ENCODE data around the gene LOC101059915.

Gene LOC101059915

DNA sequence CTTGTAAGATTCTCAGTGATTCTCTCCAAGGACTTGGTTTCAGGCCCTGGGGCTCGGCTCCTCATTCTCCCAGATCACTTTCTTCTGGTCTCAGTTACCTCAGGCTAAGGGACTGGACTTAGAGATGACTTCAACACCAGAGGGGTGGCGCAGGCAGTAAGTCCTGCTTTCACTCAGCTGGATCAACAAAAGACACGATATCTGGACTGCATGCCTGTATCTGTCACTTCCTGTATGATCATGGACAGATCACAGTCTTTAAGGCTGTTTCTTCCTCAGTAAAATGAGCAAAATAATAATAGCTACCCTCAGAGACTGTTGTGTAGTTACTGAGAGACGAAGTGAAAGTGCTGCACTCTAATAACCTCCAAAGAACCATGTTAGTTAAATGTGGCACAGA is 29.5 kb upstream of the LOC101059915 start:
- H3K4me3 ChIP-seq (replicated peaks in 1 of 3; ENCODE audit: low read depth in 2 of 3, low read length in 3 of 3) = no peak overlapping the region
- H2AFZ ChIP-seq (ENCODE audit: insufficient read depth, low read depth, low read length, poor library complexity, severe bottlenecking) = no peak overlapping the region
- H3K9me3 ChIP-seq (replicated peaks in 1 of 2; ENCODE audit: control insufficient read depth in 1 of 2, insufficient read depth in 1 of 2, low read length in 2 of 2) = no peaks in the 10 kb centered on the region
- no peak overlapping the region for H3K4me2 ChIP-seq (replicated peaks; ENCODE audit: extremely low read depth, low read length, poor library complexity, severe bottlenecking)
- H4K20me1 ChIP-seq (ENCODE audit: insufficient read depth, low read length) = no peaks in the 10 kb centered on the region
- no peaks in the 10 kb centered on the region for H3K4me1 ChIP-seq (ENCODE audit: control insufficient read depth in 1 of 2, insufficient read depth in 2 of 2, low read length in 2 of 2)
- H3K36me3 Mint-ChIP-seq = no peaks in the 10 kb centered on the region
- 100% methylated on average over 1 of the region's 4 CpGs for WGBS (ENCODE audit: insufficient coverage)
- no peak for DNase-seq
- peaks cover 0 to 5% (median 0%) of the 10 kb centered on the region in 7 donors for H3K9me3 Mint-ChIP-seq
- H3K79me2 ChIP-seq (ENCODE audit: insufficient read depth, low read length) = no peaks in the 10 kb centered on the region
- intact Hi-C loops (cut with micrococcal nuclease) = no loop called here
- no peak overlapping the region for H3K9ac ChIP-seq (ENCODE audit: insufficient read depth, low read length, poor library complexity, severe bottlenecking)
- no peaks in the 10 kb centered on the region for H3K27me3 ChIP-seq (ENCODE audit: control insufficient read depth in 2 of 2, insufficient read depth in 2 of 2, low read length in 2 of 2)
- TF ChIP-seq, protein P1, sequence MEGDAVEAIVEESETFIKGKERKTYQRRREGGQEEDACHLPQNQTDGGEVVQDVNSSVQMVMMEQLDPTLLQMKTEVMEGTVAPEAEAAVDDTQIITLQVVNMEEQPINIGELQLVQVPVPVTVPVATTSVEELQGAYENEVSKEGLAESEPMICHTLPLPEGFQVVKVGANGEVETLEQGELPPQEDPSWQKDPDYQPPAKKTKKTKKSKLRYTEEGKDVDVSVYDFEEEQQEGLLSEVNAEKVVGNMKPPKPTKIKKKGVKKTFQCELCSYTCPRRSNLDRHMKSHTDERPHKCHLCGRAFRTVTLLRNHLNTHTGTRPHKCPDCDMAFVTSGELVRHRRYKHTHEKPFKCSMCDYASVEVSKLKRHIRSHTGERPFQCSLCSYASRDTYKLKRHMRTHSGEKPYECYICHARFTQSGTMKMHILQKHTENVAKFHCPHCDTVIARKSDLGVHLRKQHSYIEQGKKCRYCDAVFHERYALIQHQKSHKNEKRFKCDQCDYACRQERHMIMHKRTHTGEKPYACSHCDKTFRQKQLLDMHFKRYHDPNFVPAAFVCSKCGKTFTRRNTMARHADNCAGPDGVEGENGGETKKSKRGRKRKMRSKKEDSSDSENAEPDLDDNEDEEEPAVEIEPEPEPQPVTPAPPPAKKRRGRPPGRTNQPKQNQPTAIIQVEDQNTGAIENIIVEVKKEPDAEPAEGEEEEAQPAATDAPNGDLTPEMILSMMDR (IDR thresholded peaks at IDR 0.05) = no peak
- H3K27ac ChIP-seq (ENCODE audit: low read depth in 1 of 2, low read length in 2 of 2) = no peak overlapping the region
- no peak overlapping the region for H3K4me3 Mint-ChIP-seq
- H3K27ac Mint-ChIP-seq = no peak overlapping the region
- peaks cover 0 to 2% (median 0%) of the 10 kb centered on the region in 3 donors for H3K27me3 Mint-ChIP-seq (ENCODE audit: low read depth in 3 of 3)
- H3K4me1 Mint-ChIP-seq = no peaks in the 10 kb centered on the region
- H3K36me3 ChIP-seq (replicated peaks in 1 of 2; ENCODE audit: control insufficient read depth in 1 of 2, insufficient read depth in 2 of 2, low read length in 2 of 2) = no peaks in the 10 kb centered on the region

DNA sequence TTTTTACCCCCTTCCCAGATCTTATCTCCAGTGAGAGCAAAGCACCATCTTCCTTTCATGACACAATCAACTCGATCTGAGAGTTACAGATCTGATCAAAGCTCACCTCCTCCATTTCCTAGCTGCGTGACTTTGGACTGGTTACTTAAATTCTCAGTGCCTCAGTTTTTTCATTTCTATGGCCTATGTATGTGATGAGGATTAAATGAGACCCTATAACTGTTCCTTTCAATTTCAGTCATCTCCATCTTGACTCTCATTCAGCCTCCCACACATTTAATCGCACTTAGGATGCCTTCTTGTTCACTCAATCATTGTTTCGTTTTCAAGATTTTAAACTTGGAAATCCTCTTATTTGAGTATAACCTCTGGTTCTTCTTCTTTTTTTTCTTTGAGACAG is 28.9 kb upstream of the LOC101059915 start:
- Mint-ChIP-seq H3K4me3 (no peak overlapping the region), H3K36me3 (no peaks in the 10 kb centered on the region), H3K4me1 (no peaks in the 10 kb centered on the region), H3K27ac (no peak overlapping the region), H3K27me3 (ENCODE audit: low read depth in 3 of 3) (peaks cover 0 to 3% (median 0%) of the 10 kb centered on the region in 3 donors), H3K9me3 (peaks cover 0 to 3% (median 0%) of the 10 kb centered on the region in 7 donors)
- H3K4me3 ChIP-seq (replicated peaks in 1 of 3; ENCODE audit: low read depth in 2 of 3, low read length in 3 of 3) = no peak overlapping the region
- H2AFZ ChIP-seq (ENCODE audit: insufficient read depth, low read depth, low read length, poor library complexity, severe bottlenecking) = no peak overlapping the region
- no peaks in the 10 kb centered on the region for H4K20me1 ChIP-seq (ENCODE audit: insufficient read depth, low read length)
- intact Hi-C loops (cut with micrococcal nuclease) = no loop called here
- no CpG with 5 or more reads among the region's 4 CpGs for WGBS (ENCODE audit: insufficient coverage)
- H3K27ac ChIP-seq (ENCODE audit: low read depth in 1 of 2, low read length in 2 of 2) = no peak overlapping the region
- no peaks in the 10 kb centered on the region for H3K79me2 ChIP-seq (ENCODE audit: insufficient read depth, low read length)
- no peaks in the 10 kb centered on the region for H3K27me3 ChIP-seq (ENCODE audit: control insufficient read depth in 2 of 2, insufficient read depth in 2 of 2, low read length in 2 of 2)
- TF ChIP-seq, protein P1 (IDR thresholded peaks at IDR 0.05) = no peak
- no peaks in the 10 kb centered on the region for H3K9me3 ChIP-seq (replicated peaks in 1 of 2; ENCODE audit: control insufficient read depth in 1 of 2, insufficient read depth in 1 of 2, low read length in 2 of 2)
- H3K4me1 ChIP-seq (ENCODE audit: control insufficient read depth in 1 of 2, insufficient read depth in 2 of 2, low read length in 2 of 2) = no peaks in the 10 kb centered on the region
- no peak overlapping the region for H3K4me2 ChIP-seq (replicated peaks; ENCODE audit: extremely low read depth, low read length, poor library complexity, severe bottlenecking)
- no peaks in the 10 kb centered on the region for H3K36me3 ChIP-seq (replicated peaks in 1 of 2; ENCODE audit: control insufficient read depth in 1 of 2, insufficient read depth in 2 of 2, low read length in 2 of 2)
- no peak overlapping the region for H3K9ac ChIP-seq (ENCODE audit: insufficient read depth, low read length, poor library complexity, severe bottlenecking)
- DNase-seq = no peak
